Measurements from ENCODE around the gene PSME1. TPM values are rescaled to one million over a fixed set of nuclear protein-coding genes. Genes with fewer than 3 reads are reported as not detected.
A peak's percentile ranks its signal among the peaks of the same experiment; 100 is the strongest.

PSME1 gene
- total and polyA plus RNA-seq, 2 of the 13 experiments (the other 11 are each of a cell fraction or from before 2014, with no cell fraction given) = 159 to 608 TPM

DNA sequence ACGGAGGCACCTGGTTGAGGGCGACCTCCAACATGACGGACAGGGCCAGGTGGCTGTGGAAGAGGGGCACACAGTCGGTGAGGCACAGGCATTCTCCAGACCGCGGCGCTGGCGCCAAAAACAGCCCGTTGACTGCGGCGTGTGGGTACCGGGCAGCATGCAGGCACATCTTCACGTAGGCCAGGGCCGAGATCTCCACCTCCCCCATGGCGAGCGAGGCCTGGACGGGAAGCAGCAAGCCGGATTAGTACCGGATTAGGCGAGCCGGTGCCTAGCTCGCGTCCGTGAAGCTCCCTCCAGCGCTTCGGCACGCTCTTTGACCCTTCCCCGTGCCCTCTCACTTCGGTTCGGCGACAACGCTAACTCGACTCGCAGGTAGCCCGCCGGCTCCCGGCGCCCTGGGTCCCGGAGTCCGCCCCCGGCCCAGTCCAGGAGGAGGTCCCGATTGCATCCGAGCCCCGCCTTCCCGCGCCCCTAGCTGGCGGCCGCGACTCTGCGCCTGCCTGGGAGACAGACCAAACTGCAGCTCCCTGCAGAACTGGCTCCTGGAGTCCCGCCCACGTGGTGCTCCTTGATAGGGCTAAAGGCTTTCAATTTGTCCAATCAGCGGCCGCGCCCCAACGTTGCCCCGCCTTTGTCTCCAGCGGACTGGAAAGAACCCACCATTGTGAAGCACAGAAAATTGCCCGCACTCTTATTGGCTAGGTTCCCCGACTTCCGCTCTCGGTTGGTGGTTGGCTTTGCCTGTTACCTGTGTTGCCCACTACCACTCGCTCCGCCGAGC lies 5.3 kb downstream of the PSME1 start, which contains the start of gene EMC9 (continued):
- peak; percentile 84; the same call in 1 of the 2 replicates for TF ChIP-seq SATB2 (CRISPR knock-in tag; IDR thresholded peaks at IDR 0.05)
- peak; percentile 68 for TF ChIP-seq ZSCAN12 (CRISPR knock-in tag; IDR thresholded peaks at IDR 0.05)
- peak; percentile 99 for TF ChIP-seq TAF1 (CRISPR knock-in tag; IDR thresholded peaks at IDR 0.05)
- peak; percentile 96 for TF ChIP-seq AGO1 (IDR thresholded peaks at IDR 0.05; ENCODE audit: low read depth, low read length, poor library complexity, severe bottlenecking)
- peak; percentile 95 for TF ChIP-seq ZNF557 (CRISPR knock-in tag; IDR thresholded peaks at IDR 0.05)
- TF ChIP-seq NFE2L1 (CRISPR knock-in tag; IDR thresholded peaks at IDR 0.05; ENCODE audit: borderline replicate concordance) = peak; percentile 92; the same call in 1 of the 2 replicates
- TF ChIP-seq, protein P1, sequence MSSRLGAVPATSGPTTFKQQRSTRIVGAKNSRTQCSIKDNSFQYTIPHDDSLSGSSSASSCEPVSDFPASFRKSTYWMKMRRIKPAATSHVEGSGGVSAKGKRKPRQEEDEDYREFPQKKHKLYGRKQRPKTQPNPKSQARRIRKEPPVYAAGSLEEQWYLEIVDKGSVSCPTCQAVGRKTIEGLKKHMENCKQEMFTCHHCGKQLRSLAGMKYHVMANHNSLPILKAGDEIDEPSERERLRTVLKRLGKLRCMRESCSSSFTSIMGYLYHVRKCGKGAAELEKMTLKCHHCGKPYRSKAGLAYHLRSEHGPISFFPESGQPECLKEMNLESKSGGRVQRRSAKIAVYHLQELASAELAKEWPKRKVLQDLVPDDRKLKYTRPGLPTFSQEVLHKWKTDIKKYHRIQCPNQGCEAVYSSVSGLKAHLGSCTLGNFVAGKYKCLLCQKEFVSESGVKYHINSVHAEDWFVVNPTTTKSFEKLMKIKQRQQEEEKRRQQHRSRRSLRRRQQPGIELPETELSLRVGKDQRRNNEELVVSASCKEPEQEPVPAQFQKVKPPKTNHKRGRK (CRISPR knock-in tag; IDR thresholded peaks at IDR 0.05) = peak; percentile 85
- TF ChIP-seq ZFP1 (CRISPR knock-in tag; IDR thresholded peaks at IDR 0.05) = no peak
- TF ChIP-seq NR2F1 (CRISPR knock-in tag; IDR thresholded peaks at IDR 0.05) = no peak
- no peak for TF ChIP-seq ZNF75D (CRISPR knock-in tag; IDR thresholded peaks at IDR 0.05; ENCODE audit: borderline replicate concordance)
- TF ChIP-seq TP53 (CRISPR knock-in tag; conservative IDR thresholded peaks at IDR 0.05) = peak; percentile 15; the same call in 1 of the 2 replicates
- TF ChIP-seq, protein P2, sequence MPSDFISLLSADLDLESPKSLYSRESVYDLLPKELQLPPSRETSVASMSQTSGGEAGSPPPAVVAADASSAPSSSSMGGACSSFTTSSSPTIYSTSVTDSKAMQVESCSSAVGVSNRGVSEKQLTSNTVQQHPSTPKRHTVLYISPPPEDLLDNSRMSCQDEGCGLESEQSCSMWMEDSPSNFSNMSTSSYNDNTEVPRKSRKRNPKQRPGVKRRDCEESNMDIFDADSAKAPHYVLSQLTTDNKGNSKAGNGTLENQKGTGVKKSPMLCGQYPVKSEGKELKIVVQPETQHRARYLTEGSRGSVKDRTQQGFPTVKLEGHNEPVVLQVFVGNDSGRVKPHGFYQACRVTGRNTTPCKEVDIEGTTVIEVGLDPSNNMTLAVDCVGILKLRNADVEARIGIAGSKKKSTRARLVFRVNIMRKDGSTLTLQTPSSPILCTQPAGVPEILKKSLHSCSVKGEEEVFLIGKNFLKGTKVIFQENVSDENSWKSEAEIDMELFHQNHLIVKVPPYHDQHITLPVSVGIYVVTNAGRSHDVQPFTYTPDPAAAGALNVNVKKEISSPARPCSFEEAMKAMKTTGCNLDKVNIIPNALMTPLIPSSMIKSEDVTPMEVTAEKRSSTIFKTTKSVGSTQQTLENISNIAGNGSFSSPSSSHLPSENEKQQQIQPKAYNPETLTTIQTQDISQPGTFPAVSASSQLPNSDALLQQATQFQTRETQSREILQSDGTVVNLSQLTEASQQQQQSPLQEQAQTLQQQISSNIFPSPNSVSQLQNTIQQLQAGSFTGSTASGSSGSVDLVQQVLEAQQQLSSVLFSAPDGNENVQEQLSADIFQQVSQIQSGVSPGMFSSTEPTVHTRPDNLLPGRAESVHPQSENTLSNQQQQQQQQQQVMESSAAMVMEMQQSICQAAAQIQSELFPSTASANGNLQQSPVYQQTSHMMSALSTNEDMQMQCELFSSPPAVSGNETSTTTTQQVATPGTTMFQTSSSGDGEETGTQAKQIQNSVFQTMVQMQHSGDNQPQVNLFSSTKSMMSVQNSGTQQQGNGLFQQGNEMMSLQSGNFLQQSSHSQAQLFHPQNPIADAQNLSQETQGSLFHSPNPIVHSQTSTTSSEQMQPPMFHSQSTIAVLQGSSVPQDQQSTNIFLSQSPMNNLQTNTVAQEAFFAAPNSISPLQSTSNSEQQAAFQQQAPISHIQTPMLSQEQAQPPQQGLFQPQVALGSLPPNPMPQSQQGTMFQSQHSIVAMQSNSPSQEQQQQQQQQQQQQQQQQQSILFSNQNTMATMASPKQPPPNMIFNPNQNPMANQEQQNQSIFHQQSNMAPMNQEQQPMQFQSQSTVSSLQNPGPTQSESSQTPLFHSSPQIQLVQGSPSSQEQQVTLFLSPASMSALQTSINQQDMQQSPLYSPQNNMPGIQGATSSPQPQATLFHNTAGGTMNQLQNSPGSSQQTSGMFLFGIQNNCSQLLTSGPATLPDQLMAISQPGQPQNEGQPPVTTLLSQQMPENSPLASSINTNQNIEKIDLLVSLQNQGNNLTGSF (CRISPR knock-in tag; IDR thresholded peaks at IDR 0.05) = peak; percentile 95
- TF ChIP-seq SP4 (CRISPR knock-in tag; IDR thresholded peaks at IDR 0.05) = no peak
- TF ChIP-seq, protein P3, sequence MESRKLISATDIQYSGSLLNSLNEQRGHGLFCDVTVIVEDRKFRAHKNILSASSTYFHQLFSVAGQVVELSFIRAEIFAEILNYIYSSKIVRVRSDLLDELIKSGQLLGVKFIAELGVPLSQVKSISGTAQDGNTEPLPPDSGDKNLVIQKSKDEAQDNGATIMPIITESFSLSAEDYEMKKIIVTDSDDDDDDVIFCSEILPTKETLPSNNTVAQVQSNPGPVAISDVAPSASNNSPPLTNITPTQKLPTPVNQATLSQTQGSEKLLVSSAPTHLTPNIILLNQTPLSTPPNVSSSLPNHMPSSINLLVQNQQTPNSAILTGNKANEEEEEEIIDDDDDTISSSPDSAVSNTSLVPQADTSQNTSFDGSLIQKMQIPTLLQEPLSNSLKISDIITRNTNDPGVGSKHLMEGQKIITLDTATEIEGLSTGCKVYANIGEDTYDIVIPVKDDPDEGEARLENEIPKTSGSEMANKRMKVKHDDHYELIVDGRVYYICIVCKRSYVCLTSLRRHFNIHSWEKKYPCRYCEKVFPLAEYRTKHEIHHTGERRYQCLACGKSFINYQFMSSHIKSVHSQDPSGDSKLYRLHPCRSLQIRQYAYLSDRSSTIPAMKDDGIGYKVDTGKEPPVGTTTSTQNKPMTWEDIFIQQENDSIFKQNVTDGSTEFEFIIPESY (CRISPR knock-in tag; IDR thresholded peaks at IDR 0.05) = peak; percentile 8; the same call in 1 of the 2 replicates
- no peak for TF ChIP-seq TCF7L2 (IDR thresholded peaks at IDR 0.05; ENCODE audit: low read depth, low read length)
- TF ChIP-seq MEF2D (CRISPR knock-in tag; IDR thresholded peaks at IDR 0.05) = peak; percentile 94
- TF ChIP-seq, protein P4, sequence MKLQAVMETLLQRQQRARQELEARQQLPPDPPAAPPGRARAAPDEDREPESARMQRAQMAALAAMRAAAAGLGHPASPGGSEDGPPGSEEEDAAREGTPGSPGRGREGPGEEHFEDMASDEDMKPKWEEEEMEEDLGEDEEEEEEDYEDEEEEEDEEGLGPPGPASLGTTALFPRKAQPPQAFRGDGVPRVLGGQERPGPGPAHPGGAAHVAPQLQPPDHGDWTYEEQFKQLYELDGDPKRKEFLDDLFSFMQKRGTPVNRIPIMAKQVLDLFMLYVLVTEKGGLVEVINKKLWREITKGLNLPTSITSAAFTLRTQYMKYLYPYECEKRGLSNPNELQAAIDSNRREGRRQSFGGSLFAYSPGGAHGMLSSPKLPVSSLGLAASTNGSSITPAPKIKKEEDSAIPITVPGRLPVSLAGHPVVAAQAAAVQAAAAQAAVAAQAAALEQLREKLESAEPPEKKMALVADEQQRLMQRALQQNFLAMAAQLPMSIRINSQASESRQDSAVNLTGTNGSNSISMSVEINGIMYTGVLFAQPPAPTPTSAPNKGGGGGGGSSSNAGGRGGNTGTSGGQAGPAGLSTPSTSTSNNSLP (IDR thresholded peaks at IDR 0.05; ENCODE audit: low read depth, low read length) = no peak
- TF ChIP-seq ZNF564 (CRISPR knock-in tag; IDR thresholded peaks at IDR 0.05) = no peak

Measured in HepG2 (cell line).